GM19025 (cell line): ENCODE results near the gene RDH5.

Experiments
- ATAC-seq: cut with Tn5 transposase; IDR thresholded peaks from one replicate; pipeline ENCODE4 v1.9.1; 2021; ENCODE audit warnings: mild to moderate bottlenecking, low read depth, moderate library complexity; ENCODE audit not compliant: unreplicated experiment

Gene RDH5

DNA sequence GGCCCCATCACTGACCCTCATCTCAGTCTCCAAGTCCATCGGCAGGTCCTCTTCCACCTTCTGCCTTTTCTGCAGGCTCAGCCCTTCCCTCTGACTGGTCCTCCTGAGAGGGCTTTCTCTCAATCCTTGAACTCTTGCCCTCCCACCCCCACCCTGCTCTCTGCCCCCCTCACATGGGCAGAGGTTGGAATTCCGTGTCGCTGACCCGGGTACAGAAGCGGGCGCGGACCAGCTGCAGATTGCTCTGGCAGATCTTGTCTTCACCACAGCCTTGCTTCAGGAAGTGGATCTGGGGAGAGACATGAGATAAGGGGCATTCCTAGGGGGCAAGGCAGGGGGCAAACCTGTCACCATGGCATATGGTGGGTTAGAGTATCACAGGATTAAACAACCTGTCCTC lies 24.8 kb upstream of the RDH5 start:
- no peak for ATAC-seq

- no peak for ATAC-seq
Measured at GRCh38 chr12:55696141-55696540, 24.1 kb upstream of the RDH5 start.

DNA sequence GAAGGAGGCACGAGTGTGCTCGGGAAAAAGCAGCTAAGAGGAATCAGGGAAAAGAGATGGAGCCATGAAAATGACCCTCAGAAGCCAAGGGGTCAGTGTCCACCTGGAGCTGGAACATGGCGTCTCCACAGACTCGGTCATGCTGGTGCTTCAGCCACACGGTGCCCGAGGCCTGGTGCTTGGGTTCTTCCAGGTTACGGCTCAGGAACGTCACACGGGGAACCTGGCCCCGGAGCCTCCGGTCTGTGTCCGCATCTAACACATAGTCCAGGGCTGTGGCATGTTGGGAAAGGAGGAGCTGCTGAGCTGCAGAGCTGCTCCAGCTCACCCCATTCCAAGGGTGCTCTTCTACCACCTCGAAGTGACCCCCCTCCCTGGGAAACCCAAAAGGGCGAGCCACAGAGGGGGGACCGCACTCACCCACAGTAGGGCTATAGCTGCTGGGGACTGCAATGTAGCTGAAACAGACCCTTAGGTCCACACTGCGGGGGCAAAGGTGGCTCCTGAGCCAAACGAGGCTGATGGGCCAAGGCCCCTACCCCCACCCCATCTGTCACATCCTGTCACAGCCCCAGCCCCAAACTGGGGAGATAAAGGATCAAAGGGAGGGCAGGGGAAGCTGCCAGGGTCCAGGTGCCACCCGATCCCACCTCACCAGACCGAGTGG lies 23.3 kb upstream of the RDH5 start:
- ATAC-seq = no peak

- no peak for ATAC-seq
Measured at GRCh38 chr12:55697686-55698085, 22.5 kb upstream of the RDH5 start.

DNA sequence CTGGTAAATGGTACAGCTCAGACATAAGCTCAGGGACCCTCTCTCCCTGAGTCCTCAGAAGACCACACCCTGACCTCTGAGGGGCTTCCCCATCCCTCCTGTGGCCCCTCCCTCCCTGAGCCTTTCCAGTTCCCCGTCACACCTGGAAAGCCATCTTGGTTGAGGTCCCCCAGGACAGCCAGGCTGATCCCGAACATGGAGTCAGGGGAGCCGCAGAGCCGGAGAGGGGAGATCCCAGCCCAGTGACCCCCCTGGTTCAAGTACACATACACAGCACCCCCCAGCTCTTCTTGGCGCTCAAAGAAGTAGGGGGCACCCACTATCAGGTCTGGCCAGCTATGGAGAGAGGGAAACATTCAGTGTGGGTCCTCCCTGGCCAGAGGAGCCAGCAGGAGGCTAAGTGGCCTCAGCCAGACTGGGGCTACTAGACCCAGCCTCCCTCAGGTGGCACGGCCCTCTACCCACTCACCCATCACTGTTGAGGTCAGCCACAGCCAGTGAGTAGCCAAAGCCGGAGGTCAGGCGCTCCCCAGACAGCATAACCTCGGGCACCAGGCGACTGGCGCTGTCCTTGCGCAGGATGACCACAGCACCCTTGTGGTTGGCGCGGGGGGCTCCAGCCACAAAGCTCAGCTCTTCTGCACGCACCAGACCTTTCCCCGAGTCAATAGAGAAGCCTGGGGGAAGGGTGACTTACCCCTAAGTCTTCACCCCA lies 21.8 kb upstream of the RDH5 start:
- no peak for ATAC-seq

DNA sequence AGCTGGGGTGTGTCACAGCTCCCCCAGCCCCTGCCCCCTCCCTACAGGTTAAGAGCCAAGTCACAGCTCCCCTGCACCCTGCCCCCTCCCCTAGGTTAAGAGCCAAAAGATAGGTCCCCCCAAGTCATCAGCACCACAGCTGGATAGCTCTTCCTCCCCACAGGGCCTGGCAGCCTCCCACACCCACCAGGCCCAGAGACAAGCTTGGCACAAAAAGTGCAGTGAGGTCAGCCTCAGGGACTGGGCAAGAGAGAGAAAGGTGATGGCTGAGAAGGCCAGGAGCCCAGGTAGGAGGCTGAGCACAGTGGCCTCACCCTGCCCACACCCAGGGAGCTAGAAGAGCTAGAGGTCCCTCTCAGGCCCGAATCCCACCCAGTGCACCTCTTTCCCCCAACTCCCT lies 21.2 kb upstream of the RDH5 start:
- no peak for ATAC-seq

GRCh38 chr12:55699471-55700055 lies 20.6 kb upstream of the RDH5 start:
- ATAC-seq = no peak

- ATAC-seq = no peak
Measured at GRCh38 chr12:55700255-55701018, 19.8 kb upstream of the RDH5 start.

DNA sequence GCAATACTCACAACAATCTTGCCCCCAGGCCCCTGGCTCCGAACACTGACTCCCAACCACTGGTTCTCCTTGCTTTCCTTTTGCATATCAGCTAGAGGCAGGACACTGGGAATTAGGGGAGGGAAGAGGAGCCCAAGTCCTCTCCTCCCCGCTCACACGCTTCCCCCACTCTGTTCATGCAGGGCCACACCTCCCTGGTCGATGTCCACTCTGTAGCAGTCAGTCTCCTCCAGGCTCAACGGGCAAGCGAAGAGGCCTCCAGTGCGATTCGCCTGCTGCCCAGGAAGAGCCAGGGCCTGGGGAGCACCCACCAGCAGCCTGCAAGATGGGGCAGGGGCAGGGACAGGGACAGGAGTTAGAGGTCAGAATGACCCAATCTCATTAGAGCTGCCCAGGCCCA lies 17.3 kb upstream of the RDH5 start:
- no peak for ATAC-seq

GRCh38 chr12:55703288-55703687 lies 16.9 kb upstream of the RDH5 start:
- no peak for ATAC-seq

DNA sequence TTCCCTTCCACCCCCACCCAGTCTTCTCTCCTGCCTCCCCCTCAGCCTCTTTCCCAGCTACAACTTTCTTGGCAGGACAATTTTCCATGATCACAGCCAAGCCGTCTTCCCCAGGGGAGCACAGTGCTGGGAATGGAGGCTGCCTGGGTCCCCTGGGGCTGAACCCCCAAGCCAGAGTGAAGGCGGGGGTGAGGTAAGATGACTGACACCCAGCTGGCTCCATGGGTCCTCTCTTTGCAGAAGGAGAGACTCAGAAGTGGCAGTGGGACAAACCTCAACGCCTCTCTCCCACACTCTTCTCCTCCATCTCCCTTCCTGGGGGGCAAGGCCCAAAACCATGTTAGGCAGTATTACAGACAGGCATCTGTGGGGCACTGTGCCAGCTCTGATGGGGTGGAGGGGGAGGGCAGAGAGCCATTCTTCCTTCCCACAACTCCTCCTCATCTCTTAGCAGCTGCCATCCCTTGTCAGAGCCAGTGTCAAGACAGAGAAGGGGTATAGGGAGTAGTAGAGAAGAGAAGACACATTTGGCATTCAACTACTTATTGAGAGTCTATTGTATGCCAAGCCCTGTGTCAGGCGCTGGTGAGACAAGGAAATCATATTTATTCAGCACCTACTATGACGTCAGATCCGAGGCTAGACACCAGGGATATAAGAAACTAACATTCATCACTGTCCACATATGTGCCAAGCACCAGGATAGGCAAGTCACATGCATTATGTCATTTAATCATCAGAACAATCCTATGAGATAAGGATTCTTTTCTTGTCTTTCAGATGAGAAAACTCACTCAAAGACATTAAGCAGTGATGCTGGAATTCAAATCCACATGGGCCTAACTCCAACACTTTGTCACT lies 16.1 kb upstream of the RDH5 start:
- no peak for ATAC-seq

DNA sequence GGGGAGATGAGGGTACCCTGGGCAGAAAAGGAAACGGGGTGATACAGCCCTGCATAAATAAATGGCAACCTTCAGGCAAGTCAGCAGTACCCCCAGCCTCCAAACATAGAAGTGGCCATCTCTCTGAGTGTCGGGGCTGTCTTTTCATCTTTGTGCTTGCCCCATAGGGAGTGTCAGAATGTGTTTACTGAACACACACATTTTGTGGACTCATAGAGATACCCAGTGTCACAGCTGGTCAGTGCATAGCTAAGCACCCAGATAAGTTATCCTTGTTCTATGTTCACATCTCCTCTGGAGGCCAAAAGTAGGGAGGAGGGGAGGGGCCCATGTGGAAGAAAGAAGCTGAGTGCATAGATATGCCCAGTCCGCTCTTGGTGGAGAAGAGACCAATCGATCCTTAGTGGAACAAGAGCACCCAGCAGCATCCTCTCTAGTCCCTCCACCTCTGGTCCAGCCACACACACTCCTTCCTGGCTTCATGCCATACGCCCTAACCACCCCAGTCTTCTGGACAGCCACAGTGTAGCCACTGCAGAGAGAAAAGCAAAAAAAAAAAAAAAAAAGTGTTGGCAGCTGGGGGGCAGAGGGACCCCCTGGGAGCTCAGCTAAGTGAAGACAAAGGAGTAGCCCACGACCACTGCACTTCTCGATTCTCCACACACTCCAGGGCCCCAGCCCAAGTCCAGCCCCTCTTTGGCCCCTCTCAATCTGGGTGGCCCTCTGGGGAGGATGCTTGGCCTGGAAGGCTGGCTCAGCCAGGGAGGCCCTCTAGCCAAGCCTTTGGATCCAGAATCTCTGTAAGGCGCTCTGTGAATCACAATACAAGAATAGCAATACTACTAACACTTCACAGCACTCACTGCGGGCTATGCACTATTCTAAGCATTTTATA lies 15.1 kb upstream of the RDH5 start:
- ATAC-seq = no peak

- no peak for ATAC-seq
Measured at GRCh38 chr12:55705782-55706402, 14.3 kb upstream of the RDH5 start.

DNA sequence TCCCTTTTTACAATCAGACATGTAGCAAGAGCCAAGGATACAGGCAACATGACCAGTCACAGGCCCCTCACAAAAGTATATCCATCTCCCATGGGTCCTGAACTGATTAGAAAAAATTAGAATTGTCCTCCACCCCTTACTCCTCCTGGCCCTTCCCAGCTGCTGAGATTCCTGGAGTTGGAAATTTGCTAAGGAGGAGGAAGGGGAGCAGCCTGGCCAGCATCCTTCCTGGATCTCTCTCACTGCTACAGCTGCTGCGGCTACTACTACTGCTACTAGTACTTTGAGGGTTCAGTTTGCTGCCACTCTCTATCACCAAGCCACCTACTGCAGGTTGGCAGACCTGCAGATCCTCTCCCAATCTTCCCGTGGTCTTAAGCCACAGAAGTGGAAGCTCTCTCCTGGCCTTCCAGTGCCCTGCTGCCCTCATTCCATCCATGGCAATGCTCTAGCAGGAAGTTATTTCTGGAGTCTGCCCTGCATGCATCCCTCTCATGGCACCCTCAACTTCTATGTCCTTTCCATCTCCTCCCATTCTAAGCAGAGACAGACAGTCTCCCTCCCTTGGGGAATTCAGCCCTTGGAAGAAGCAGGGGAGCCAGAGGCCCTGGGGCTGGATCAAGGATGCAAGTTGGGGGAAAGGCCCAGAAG lies 13.5 kb upstream of the RDH5 start:
- ATAC-seq = no peak

DNA sequence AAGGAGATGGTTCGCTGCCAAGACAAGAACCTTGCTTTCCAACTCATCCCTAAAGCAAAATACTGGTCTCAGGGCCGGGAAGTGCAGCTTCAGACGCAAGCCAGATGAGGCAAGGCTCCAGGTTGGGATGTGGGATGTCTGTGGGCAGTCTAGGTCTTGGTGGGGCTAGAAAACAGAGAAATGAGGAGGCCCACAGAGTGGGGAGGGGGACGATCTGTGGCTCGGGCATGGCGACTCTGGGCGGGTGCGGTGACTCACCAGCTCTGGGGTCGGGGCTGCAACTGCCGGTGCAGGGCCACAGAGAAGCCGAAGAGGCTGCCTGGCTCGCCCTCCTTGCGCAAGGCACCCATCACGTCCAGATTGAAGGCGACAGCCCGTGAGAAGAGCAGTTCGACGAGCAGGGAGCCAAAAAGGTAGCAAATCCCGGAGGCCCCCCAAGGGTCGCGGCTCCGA lies 12.9 kb upstream of the RDH5 start:
- ATAC-seq = no peak

DNA sequence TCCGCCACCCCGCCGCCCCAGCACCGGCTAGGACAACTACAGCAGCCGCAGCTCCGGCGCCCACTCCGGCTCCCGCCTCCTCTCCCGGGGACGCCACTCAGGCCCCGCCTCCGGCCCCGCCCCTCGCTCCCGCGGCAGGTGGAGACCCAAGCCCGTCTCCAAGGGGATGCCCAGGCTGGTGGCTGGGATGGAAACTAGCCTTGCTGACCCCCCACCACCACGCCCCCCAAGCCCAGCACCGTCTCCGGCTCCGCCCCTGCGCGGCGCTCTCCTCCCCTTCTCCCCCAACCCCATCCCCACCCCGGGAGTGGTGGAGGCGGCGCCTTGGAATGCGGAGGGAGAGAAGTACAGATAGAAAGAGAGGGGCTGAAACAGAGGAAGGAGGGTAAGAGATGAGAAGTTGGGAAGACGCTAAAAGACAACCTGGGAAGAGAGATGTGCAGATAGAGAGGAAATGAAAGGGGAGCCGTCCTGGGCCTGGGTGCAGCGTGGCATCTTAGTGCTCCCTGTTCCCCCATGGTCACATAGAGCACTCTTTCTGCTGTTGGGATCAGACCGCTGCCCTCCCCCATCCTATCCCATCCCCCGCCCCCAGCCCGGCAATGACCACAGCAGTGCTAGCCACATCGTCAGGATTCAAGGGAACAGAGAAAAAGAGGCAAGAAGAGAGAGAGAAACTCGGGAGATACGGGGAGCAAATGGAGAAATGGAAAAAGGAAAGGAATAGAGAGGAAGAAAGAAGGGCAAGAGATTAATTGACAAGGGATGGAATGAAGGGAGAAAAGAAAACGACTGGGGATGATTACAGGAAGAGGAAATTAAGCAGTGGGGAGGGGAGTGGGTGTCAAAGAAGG lies 12.1 kb upstream of the RDH5 start, which contains the start of gene ITGA7:
Gene ITGA7 (minus strand): TSS at position 64 of the 854 bp plus-strand sequence. CDS start 222 bp downstream, outside the sequence.
- no peak for ATAC-seq

DNA sequence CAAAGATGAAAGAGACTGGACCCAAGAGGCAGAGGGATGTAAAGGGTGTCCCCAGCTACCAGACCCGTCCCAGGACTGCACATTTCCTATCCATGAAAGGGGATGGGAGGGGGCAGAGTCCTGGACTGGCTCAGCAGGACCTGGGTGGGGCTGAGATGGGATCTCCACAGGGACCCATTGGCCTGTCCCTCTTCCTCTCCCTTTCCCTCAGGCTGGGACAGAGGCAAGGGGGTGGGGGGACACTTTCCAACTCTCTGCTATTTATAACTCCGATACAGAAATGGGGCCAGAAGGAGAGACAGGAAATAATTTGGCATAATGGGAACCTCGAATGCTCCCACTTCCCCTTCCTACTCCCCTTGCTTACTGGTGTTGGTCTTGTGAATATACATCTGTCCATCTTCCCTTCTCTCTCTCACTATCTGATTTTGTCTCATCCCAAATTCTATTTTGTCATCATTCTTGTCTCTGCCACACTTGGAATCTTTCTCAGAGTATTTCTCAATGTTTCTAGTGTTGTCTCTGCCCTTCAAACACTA lies 11.4 kb upstream of the RDH5 start:
- ATAC-seq = no peak
